Endodermal cell (in vitro differentiated cells): Measurements from ENCODE around the gene LAMC2. TPM values are rescaled to one million over a fixed set of nuclear protein-coding genes. Genes with fewer than 3 reads are reported as not detected.
A peak's percentile ranks its signal among the peaks of the same experiment; 100 is the strongest.

Experiments
- DNase-seq: peaks from one replicate; pipeline ENCODE4 v3.0.0-alpha.2; 2017
- H3K27ac ChIP-seq: 2 replicates; pipeline ENCODE4 v1.5.1; 2013; ENCODE audit warnings: mild to moderate bottlenecking, low read depth, low read length, moderate library complexity
- H3K27me3 ChIP-seq: 2 replicates; pipeline ENCODE4 v1.6.1; 2013; ENCODE audit warnings: mild to moderate bottlenecking, low read length, moderate library complexity; ENCODE audit not compliant: insufficient read depth, control insufficient read depth, poor library complexity, severe bottlenecking
- H3K36me3 ChIP-seq: 2 replicates; pipeline ENCODE4 v1.7.0; 2013; ENCODE audit warnings: mild to moderate bottlenecking, low read length, moderate library complexity; ENCODE audit not compliant: control insufficient read depth, insufficient read depth
- H3K4me1 ChIP-seq: one replicate; pipeline ENCODE4 v1.7.0; 2013; ENCODE audit warnings: low read length; ENCODE audit not compliant: control insufficient read depth, insufficient read depth
- H3K4me3 ChIP-seq: 2 replicates; pipeline ENCODE4 v1.5.1; 2013; ENCODE audit warnings: mild to moderate bottlenecking, low read length, moderate library complexity
- H3K9ac ChIP-seq: 2 replicates; pipeline ENCODE4 v1.6.1; 2013; ENCODE audit warnings: mild to moderate bottlenecking, low read length, moderate library complexity; ENCODE audit not compliant: poor library complexity, severe bottlenecking; ENCODE audit errors: extremely low read depth
- H3K9me3 ChIP-seq: 2 replicates; pipeline ENCODE4 v1.6.1; 2013; ENCODE audit warnings: mild to moderate bottlenecking, low read length, moderate library complexity; ENCODE audit not compliant: control insufficient read depth
- H3K27ac Mint-ChIP-seq: 2 replicates; pipeline ENCODE4 v1.8.0; 2020; ENCODE audit warnings: mixed read lengths
- H3K27me3 Mint-ChIP-seq: 2 replicates; pipeline ENCODE4 v1.8.0; 2021; ENCODE audit warnings: mild to moderate bottlenecking, mixed read lengths; ENCODE audit not compliant: insufficient read depth
- H3K36me3 Mint-ChIP-seq: 2 replicates; pipeline ENCODE4 v1.8.0; 2020; ENCODE audit warnings: low read depth, mixed read lengths
- H3K4me1 Mint-ChIP-seq: 2 replicates; pipeline ENCODE4 v1.8.0; 2020; ENCODE audit warnings: mixed read lengths
- H3K4me3 Mint-ChIP-seq: 2 replicates; pipeline ENCODE4 v1.8.0; 2020; ENCODE audit warnings: mild to moderate bottlenecking, moderate library complexity, mixed read lengths
- H3K9me3 Mint-ChIP-seq: 2 replicates; pipeline ENCODE4 v1.8.0; 2020; ENCODE audit warnings: mild to moderate bottlenecking, mixed read lengths
- CTCF ChIP-seq: fragments of 200-600 bp; sonication (generic); conservative IDR thresholded peaks from 2 replicates; pipeline ENCODE4 v1.5.0; 2021; ENCODE audit warnings: antibody characterized with exemption, mild to moderate bottlenecking
- WGBS, 2 experiments: methylation state at CpG; one replicate each; pipeline versions ENCODE4 v1.1.5 to v1.1.7; 2013; ENCODE audit warnings: missing lambda C conversion rate in 2 of 2, mixed read lengths in 1 of 2; ENCODE audit not compliant: insufficient coverage in 1 of 2, insufficient read length in 1 of 2; 5-methylcytosine and 5-hydroxymethylcytosine counted together
- total RNA-seq, 2 donors: library from RNA; stranded (reverse); fragmentation: NEBNext Ultra II Directional in 1 of 2; extraction: Animal tissue kit (Norgen Biotek cat#: 25700) in 1 of 2; gene quantifications; 2 replicates in 1 of 2; 3 replicates in 1 of 2; pipeline ENCODE4 v1.2.1, GENCODE V29; 2021

LAMC2 gene
- total RNA-seq, 2 donors from 2014 or later = 2.8 to 4.8 TPM

GRCh38 chr1:183237046-183237445 lies 51.0 kb downstream of the LAMC2 start:
- Histone ChIP-seq H3K27ac (no peak overlapping the region), H3K4me1 (peaks cover 15% of the 10 kb centered on the region), H3K36me3 (no peaks in the 10 kb centered on the region), H3K9me3 (no peaks in the 10 kb centered on the region), H3K4me3 (no peak overlapping the region), H3K27me3 (peaks cover 66% of the 10 kb centered on the region), H3K9ac (no peak overlapping the region)
- Mint-ChIP-seq H3K36me3 (no peaks in the 10 kb centered on the region), H3K27ac (no peak overlapping the region), H3K4me3 (no peak overlapping the region), H3K4me1 (peaks cover 35% of the 10 kb centered on the region), H3K9me3 (no peaks in the 10 kb centered on the region), H3K27me3 (peaks cover 58% of the 10 kb centered on the region)
- TF ChIP-seq CTCF = no peak
- DNase-seq = no peak
- 97% methylated on average over 2 of the region's 2 CpGs; no CpG with 5 or more reads in 1 of the 2 experiments for WGBS, 2 experiments

GRCh38 chr1:183238071-183238470 lies 52.0 kb downstream of the LAMC2 start:
- 94 to 95% methylated on average over 2 of the region's 2 CpGs for WGBS, 2 experiments
- Mint-ChIP-seq H3K4me3 (no peak overlapping the region), H3K36me3 (no peaks in the 10 kb centered on the region)

GRCh38 chr1:183239220-183239742 lies 53.2 kb downstream of the LAMC2 start:
- peak; percentile 43 for TF ChIP-seq CTCF
- Histone ChIP-seq H3K4me1 (peaks cover 12% of the 10 kb centered on the region), H3K9ac (no peak overlapping the region), H3K27ac (no peak overlapping the region), H3K27me3 (peaks cover 77% of the 10 kb centered on the region), H3K9me3 (no peaks in the 10 kb centered on the region), H3K4me3 (no peak overlapping the region), H3K36me3 (no peaks in the 10 kb centered on the region)
- H3K4me1 Mint-ChIP-seq = peaks cover 26% of the 10 kb centered on the region
- no peak overlapping the region for H3K4me3 Mint-ChIP-seq
- WGBS, 2 experiments = 91 to 92% methylated on average over 7 of the region's 7 CpGs
- H3K9me3 Mint-ChIP-seq = no peaks in the 10 kb centered on the region
- peaks cover 71% of the 10 kb centered on the region for H3K27me3 Mint-ChIP-seq
- H3K36me3 Mint-ChIP-seq = no peaks in the 10 kb centered on the region
- H3K27ac Mint-ChIP-seq = no peak overlapping the region
- no peak for DNase-seq

More at GRCh38 chr1:183238071-183238470, 52.0 kb downstream of the LAMC2 start:
- Mint-ChIP-seq H3K9me3 (no peaks in the 10 kb centered on the region), H3K27me3 (peaks cover 59% of the 10 kb centered on the region), H3K27ac (no peak overlapping the region), H3K4me1 (peaks cover 31% of the 10 kb centered on the region)
- Histone ChIP-seq H3K9me3 (no peaks in the 10 kb centered on the region), H3K36me3 (no peaks in the 10 kb centered on the region), H3K4me1 (peaks cover 15% of the 10 kb centered on the region), H3K27me3 (peaks cover 66% of the 10 kb centered on the region), H3K4me3 (no peak overlapping the region), H3K9ac (no peak overlapping the region), H3K27ac (no peak overlapping the region)
- no peak for DNase-seq
- TF ChIP-seq CTCF = no peak
